Measurements from ENCODE around the gene RPL18. TPM values are rescaled to one million over a fixed set of nuclear protein-coding genes. Genes with fewer than 3 reads are reported as not detected.

Gene RPL18
- total RNA-seq, 1 donor from 2014 or later = 1,534 TPM

GRCh38 chr19:48630296-48631063 is 11.5 kb upstream of the RPL18 start:
- DNase-seq (ENCODE audit: low spot score) = peak; percentile 78

DNA sequence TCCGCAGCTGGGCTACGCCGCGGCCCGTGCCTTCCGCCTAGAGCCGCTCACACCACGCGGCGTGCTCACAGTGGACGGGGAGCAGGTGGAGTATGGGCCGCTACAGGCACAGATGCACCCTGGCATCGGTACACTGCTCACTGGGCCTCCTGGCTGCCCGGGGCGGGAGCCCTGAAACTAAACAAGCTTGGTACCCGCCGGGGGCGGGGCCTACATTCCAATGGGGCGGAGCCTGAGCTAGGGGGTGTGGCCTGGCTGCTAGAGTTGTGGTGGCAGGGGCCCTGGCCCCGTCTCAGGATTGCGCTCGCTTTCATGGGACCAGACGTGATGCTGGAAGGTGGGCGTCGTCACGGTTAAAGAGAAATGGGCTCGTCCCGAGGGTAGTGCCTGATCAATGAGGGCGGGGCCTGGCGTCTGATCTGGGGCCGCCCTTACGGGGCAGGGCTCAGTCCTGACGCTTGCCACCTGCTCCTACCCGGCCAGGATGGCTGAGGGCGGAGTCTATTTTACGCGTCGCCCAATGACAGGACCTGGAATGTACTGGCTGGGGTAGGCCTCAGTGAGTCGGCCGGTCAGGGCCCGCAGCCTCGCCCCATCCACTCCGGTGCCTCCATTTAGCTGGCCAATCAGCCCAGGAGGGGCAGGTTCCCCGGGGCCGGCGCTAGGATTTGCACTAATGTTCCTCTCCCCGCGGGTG is 10.8 kb upstream of the RPL18 start:
- no peak for DNase-seq (ENCODE audit: low spot score)

GRCh38 chr19:48629297-48629598 is 10.3 kb upstream of the RPL18 start:
- no peak for DNase-seq (ENCODE audit: low spot score)

GRCh38 chr19:48628486-48629296 is 9.7 kb upstream of the RPL18 start:
- no peak for DNase-seq (ENCODE audit: low spot score)

- no peak for DNase-seq (ENCODE audit: low spot score)
These were observed 8.9 kb upstream of the RPL18 start for GRCh38 chr19:48627865-48628314.

DNA sequence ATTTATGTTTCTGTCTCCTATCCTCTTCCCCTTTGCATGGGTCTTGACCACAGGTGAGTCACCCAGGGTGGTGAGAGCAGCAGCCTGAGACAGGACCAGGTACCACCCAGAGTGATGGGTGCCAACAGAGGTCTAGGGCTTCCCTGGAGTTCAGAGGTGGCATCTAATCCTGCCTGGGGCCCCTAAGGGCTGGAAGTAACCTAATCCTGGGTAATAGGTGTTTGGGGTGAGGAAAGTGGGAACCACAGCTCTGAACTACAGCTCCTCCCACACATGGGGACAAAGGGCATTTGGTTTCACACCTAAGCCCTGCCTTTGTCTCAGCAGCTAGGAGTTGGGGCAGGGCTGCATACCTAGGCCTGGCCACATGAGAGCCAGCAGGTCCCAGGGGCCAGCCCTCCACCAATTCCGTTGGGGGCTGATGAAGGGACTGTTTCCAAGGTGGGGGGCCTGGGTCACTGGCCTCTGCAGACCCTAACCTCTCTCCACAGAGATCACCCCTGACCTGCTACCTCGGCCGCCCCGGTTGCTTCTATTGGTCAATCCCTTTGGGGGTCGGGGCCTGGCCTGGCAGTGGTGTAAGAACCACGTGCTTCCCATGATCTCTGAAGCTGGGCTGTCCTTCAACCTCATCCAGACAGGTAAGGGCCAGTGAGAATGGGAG is 8.4 kb upstream of the RPL18 start:
- no peak for DNase-seq (ENCODE audit: low spot score)

DNA sequence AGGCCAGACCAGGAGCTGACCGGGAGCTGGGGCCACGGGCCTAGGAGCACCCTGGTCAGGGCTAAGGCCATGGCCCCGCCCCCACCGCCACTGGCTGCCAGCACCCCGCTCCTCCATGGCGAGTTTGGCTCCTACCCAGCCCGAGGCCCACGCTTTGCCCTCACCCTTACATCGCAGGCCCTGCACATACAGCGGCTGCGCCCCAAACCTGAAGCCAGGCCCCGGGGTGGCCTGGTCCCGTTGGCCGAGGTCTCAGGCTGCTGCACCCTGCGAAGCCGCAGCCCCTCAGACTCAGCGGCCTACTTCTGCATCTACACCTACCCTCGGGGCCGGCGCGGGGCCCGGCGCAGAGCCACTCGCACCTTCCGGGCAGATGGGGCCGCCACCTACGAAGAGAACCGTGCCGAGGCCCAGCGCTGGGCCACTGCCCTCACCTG is 6.9 kb upstream of the RPL18 start:
- DNase-seq (ENCODE audit: low spot score) = no peak

DNA sequence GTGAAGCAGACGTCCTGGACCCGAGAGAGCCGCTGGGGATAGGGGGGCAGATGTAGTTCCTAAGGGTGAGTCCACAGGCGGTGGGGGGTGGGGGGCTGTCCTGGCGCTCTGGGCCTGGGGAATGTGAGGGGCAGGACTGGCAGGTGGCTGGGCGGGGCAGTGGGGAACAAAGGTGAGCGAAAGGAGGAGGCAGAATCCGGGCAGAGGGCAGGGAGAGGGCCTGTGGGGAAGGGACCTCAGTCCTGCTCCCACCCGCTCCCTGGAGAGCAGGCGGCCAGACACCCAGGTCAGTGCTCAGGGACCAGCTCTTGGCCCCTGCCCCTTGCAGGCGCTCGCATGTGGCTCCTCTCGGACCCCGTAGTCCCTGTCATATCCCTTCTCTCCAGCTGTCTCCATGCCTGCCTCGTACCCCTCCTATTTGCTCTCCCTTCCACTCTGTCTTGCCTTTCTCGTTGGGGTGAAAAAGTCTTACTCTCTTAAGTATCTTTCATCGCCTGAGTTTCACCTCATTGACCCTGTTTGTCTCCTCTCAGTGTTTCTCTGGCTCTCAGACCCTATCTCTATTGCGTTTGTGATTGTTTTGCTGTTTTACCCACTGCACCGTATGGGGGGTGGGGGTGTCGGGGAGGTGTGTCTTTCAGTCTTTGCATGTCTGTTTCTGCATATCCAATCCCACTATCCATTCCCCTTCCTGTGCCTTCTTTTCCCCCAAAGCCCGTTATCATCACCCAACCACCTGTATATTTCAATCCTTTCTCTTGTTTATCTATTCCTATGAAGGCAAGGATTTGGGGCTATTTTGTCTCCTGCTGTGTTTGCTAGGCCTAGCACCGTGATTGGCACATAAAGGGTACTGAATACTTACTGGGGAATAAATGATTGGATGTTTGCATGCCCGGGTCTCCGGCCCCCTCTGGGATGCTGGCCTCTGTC is 6.1 kb upstream of the RPL18 start:
- no peak for DNase-seq (ENCODE audit: low spot score)

GRCh38 chr19:48624067-48624594 is 5.2 kb upstream of the RPL18 start:
- DNase-seq (ENCODE audit: low spot score) = peak; percentile 99

DNA sequence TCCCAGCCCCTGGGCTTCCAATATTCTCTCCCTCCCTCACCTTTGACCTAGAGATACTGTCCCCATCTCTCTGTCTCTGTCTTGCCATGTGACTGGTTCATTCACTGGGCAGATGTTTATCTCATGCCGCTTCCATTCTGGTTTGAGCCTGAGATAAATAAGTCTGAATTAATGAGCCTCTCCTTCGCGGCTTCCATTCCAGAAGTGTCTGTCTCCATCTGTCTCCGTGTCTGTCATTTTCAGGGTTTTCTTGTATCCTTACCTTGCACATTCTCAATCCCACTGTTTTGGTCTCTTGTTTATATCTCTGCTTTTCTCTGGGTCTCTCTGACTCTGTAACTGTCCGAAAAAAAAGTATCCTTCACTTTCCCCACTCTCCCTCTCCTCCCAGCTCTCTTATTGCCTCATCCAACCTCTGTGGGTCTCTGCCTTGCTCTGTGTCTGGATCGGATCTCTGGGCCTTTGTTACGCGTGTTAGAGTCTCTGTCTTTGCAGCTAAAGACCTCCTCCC is 4.6 kb upstream of the RPL18 start:
- no peak for DNase-seq (ENCODE audit: low spot score)

DNA sequence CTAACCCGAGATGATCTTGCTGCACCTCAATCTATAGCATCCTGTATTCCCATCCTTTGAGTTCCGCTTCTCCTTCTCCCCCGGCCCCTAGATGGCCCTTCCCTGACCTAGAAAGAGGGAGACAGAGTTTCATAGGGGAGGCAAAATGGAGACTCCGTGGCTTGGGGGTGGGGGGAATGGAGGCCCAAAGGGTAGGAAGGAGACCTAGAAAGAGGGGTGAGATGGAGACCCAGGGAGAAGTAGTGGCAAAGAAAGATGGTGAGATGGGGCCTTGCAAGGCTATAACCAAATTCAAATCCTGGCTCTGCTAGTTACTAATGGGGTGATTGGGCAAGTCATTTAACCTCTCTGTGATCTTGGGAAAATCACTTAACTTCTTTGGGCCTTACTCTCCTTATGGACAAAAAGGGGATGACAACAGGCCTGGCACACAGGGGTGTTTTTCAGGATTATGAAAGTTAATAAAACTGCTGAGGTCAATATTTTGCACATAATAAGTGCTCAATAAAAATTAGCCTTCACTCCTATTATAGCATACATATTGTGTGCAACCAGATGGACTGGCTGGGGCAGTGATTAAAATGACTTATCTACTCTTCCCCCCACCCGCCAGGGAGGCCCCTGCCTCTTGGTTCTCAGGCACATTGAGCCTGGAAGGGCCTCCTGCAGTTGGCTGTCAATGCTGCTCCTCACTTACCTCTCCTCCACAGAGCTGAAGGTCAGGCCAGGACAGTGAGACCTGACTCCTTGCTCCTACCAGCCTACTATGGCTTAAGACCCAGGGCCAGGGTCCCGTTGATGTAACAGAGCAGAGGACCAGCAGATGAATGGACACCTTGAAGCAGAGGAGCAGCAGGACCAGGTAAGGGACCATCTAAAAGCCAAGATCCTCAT is 961 bp upstream of the RPL18 start:
- no peak for DNase-seq (ENCODE audit: low spot score)

DNA sequence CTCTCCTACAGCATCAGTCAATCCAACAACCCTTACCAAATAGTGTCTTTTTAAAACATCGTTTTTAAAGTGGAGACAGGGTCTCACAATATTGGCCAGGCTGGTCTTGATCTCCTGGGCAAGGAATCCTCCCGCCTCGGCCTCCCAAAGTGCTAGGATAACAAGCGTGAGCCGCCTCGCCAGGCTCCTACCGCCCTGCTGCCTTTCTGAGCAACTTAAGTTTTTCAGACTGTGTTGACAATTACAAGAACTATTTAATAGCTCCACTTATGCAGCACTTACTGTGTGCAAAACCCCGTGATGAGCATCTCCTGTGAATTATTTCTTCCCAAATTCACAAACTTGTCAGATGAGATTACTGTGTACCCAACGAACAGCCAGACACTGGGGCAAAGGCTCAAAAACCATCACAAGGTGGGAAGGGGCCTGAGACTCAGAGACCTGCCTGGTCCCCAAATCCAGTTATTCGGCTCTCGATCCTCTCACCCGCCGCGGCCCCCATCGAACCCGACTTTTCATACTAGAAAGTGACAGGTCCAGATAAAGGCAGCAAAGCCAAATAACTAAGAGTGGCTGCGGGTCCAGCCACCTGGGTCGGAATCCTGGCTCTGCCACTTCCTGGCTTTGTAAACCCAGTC is 581 bp downstream of the RPL18 start:
- DNase-seq (ENCODE audit: low spot score) = no peak

- no peak for DNase-seq (ENCODE audit: low spot score)
These were observed 1.6 kb downstream of the RPL18 start for GRCh38 chr19:48617146-48617937.

GRCh38 chr19:48616491-48617056 is 2.4 kb downstream of the RPL18 start:
- DNase-seq (ENCODE audit: low spot score) = no peak

- no peak for DNase-seq (ENCODE audit: low spot score)
These were observed 2.9 kb downstream of the RPL18 start for GRCh38 chr19:48616041-48616436.

GRCh38 chr19:48615231-48616040 is 3.5 kb downstream of the RPL18 start:
- no peak for DNase-seq (ENCODE audit: low spot score)

Measured in umbilical cord (tissue), 2 donors.